Measurements from ENCODE around the gene PTPRC. TPM values are rescaled to one million over a fixed set of nuclear protein-coding genes. Genes with fewer than 3 reads are reported as not detected.

The PTPRC gene
- total RNA-seq, 2 experiments from 2014 or later: 458 to 564 TPM

DNA sequence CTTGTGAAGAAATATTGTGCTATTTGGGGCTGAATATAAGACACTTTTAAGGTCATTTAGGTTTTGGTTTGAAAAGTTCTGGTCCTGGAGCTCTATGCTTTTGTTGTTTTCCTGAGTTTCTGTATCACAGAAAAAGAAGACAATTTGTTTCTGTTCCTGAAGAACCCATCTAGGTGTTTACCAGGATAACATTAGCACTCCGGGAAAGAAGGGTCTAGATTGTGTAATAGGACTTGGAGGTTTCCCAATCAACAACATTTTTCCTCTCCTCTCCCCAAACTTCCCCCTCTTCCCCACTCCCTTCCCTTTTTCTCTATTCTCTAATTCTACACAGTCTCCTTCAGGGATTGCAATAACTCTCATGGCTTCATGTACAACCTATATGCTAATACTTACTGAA is 78.7 kb downstream of the PTPRC start:
- H3K4me3 Mint-ChIP-seq: no peak overlapping the region
- H3K9me3 Mint-ChIP-seq (ENCODE audit: low read depth): no peaks in the 10 kb centered on the region
- ChIA-PET POLR2A (no interaction called here), CTCF (interaction anchor here (1.3 kb wide), 1 partner anchor 27 kb away, joined by 3 read pairs; no protein-coding TSS in a partner anchor)
- H3K36me3 Mint-ChIP-seq (ENCODE audit: low read depth): peaks cover 61% of the 10 kb centered on the region
- no peak for DNase-seq
- intact Hi-C loops (cut with DNase I, micrococcal nuclease): no loop called here
- H3K4me1 Mint-ChIP-seq: peaks cover 35% of the 10 kb centered on the region
- ATAC-seq: no peak
- no peaks in the 10 kb centered on the region for H3K27me3 Mint-ChIP-seq
- H3K27ac Mint-ChIP-seq: peak overlapping the region; percentile 35

DNA sequence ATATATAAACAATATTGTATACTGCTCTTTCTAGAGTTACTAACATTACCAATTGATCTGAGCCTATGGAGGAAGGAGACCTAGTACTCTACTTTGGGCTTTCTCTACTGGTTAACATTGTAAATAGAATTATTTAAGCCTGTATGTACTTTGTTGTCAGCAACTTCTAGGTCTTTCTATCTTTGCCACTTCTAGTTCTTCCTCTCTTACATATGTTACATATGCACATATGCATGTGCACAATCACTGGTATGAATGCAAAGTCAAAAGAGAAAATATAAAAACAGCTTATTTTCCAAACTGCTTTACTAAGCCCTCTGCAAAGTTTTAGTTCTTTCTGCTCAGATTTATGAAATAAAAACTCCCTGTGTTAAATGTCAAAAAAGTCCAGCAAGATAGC is 84.3 kb downstream of the PTPRC start:
- POLR2A ChIA-PET: no interaction called here
- no peak overlapping the region for H3K27ac Mint-ChIP-seq
- CTCF ChIA-PET: interaction anchor here (0.6 to 1.8 kb wide), 2 partner anchors 10 to 57 kb away, joined by 3 to 4 read pairs; no protein-coding TSS in a partner anchor
- peaks cover 49% of the 10 kb centered on the region for H3K4me1 Mint-ChIP-seq
- H3K36me3 Mint-ChIP-seq (ENCODE audit: low read depth): peaks cover 63% of the 10 kb centered on the region
- no peak overlapping the region for H3K4me3 Mint-ChIP-seq
- intact Hi-C loops (cut with DNase I, micrococcal nuclease): no loop called here
- H3K9me3 Mint-ChIP-seq (ENCODE audit: low read depth): no peaks in the 10 kb centered on the region
- ATAC-seq (no peak), DNase-seq (no peak)
- H3K27me3 Mint-ChIP-seq: no peaks in the 10 kb centered on the region

DNA sequence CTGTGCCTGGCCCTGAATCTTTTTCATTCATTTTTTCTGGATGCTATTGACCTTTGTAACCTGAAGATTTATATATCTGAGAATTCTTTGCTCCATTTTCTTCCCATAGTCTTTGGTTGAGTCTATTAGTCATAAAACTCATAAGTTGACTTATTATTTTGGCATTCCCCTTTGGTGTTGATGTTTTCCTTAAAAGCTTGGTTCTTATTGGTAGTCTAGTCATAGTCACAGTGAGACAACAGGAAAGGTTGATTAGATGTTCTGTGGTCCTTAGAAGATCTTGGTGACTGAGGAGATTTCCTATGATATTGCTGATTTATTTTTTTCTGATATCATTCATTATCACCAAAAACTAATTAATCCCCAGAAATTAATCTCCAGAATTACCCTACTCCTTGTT is 86.2 kb downstream of the PTPRC start:
- intact Hi-C loops (cut with DNase I, micrococcal nuclease): loop anchor here in 1 of 2 experiments (2.0 kb wide), 1 partner anchor 16 kb away; no protein-coding TSS in a partner anchor
- CTCF ChIA-PET: no interaction called here

DNA sequence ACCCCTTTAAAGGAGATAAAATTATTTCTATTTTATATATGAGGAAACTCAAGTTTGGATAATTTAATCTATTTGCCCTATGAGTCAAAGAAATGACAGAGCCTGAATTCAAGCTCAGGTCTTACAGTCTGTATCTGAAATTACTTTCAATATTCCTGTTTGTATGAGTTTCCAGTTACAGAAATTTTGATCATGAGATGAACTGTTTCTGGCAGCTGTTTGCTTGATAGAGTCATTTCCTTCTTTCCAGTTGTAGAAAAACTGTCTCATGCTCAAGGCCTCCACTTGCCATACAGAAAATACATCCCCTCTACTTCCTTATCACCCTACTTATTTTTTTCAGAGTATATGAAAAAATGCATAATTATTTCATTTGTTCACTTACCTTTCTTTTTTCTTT is 87.6 kb downstream of the PTPRC start:
- peak overlapping the region; percentile 60 for H3K27ac Mint-ChIP-seq
- ChIA-PET CTCF (interaction anchor here (0.8 to 1.6 kb wide), 2 partner anchors 22 to 24 kb away, joined by 3 to 4 read pairs; no protein-coding TSS in a partner anchor), POLR2A (interaction anchor here (0.6 kb wide), 1 partner anchor 69 kb away, joined by 3 read pairs; no protein-coding TSS in a partner anchor)
- H3K27me3 Mint-ChIP-seq: no peaks in the 10 kb centered on the region
- peaks cover 65% of the 10 kb centered on the region for H3K4me1 Mint-ChIP-seq
- H3K9me3 Mint-ChIP-seq (ENCODE audit: low read depth): no peaks in the 10 kb centered on the region
- no peak overlapping the region for H3K4me3 Mint-ChIP-seq
- DNase-seq: no peak
- peaks cover 70% of the 10 kb centered on the region for H3K36me3 Mint-ChIP-seq (ENCODE audit: low read depth)
- ATAC-seq: peak; percentile 80
- intact Hi-C loops (cut with DNase I, micrococcal nuclease): loop anchor here in 1 of 2 experiments (1.0 kb wide), 1 partner anchor 8 kb away; no protein-coding TSS in a partner anchor

More for the DNA sequence above, 86.2 kb downstream of the PTPRC start:
- Mint-ChIP-seq H3K27me3 (no peaks in the 10 kb centered on the region), H3K36me3 (ENCODE audit: low read depth) (peaks cover 65% of the 10 kb centered on the region), H3K4me3 (no peak overlapping the region), H3K4me1 (peaks cover 60% of the 10 kb centered on the region), H3K27ac (peak overlapping the region; percentile 68), H3K9me3 (ENCODE audit: low read depth) (no peaks in the 10 kb centered on the region)
- DNase-seq (no peak), ATAC-seq (no peak)
- POLR2A ChIA-PET: no interaction called here

DNA sequence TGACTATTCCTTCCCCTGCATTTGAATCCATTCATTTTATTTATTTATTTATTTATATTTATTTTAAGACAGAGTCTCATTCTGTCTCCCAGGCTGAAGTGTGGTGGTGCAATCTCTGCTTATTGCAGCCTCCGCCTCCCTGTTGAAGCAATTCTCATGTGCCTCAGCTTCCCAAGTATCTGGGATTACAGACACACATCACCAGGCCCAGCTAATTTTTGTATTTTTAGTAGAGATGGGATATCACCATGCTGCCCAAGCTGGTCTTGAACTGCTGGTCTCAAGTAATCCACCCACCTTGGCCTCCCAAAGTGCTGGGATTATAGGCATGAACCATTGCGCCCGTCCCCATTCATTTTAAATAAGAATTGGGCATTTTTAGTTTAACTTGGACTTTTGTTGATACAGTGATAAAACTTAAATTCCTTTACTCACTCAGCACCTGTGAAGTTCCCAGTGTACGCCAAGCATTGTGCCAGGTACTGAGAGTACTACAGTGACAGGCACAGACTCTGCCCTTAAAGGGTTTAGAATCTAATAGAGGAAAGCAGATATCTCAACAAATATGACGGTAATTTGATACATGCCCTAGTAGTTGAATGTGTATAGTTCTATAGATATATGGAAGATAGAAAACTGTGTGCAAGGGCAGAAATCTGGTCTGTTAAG is 90.5 kb downstream of the PTPRC start:
- intact Hi-C loops (cut with DNase I, micrococcal nuclease): no loop called here
- H3K27ac Mint-ChIP-seq: peak overlapping the region; percentile 49
- no peaks in the 10 kb centered on the region for H3K27me3 Mint-ChIP-seq
- no peak for DNase-seq
- ChIA-PET CTCF (interaction anchor here (0.7 kb wide), 1 partner anchor 469 kb away, joined by 3 read pairs; no protein-coding TSS in a partner anchor), POLR2A (no interaction called here)
- peaks cover 74% of the 10 kb centered on the region for H3K36me3 Mint-ChIP-seq (ENCODE audit: low read depth)
- ATAC-seq: no peak
- peaks cover 75% of the 10 kb centered on the region for H3K4me1 Mint-ChIP-seq
- no peak overlapping the region for H3K4me3 Mint-ChIP-seq
- H3K9me3 Mint-ChIP-seq (ENCODE audit: low read depth): no peaks in the 10 kb centered on the region

DNA sequence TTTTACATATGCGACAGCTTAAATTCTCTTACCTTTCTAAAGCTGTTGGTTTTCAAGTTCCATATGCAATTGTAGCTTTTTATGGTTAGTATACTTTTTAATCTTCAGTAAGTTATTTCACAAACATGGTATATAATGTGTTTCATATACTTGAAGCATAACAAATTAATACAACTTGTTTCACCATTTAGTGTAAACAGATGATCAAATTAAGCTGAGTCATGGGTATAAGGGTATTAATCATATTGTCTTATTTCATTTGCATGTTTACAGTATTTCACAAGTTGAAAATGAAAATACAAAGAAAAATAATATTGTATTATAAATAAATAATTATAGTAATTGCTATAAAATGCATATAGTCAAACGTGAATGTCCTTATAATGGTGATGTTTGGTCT is 92.1 kb downstream of the PTPRC start:
- CTCF ChIA-PET: interaction anchor here (0.8 kb wide), 1 partner anchor 110 kb away, joined by 3 read pairs; no protein-coding TSS in a partner anchor
- no peak for ATAC-seq
- H3K4me1 Mint-ChIP-seq: peaks cover 68% of the 10 kb centered on the region
- peaks cover 3% of the 10 kb centered on the region for H3K9me3 Mint-ChIP-seq (ENCODE audit: low read depth)
- intact Hi-C loops (cut with DNase I, micrococcal nuclease): loop anchor here (5.0 kb wide), 3 partner anchors 34 to 209 kb away; no protein-coding TSS in a partner anchor
- H3K27me3 Mint-ChIP-seq: no peaks in the 10 kb centered on the region
- peaks cover 66% of the 10 kb centered on the region for H3K36me3 Mint-ChIP-seq (ENCODE audit: low read depth)
- H3K4me3 Mint-ChIP-seq: no peak overlapping the region
- POLR2A ChIA-PET: interaction anchor here (0.6 to 0.7 kb wide), 2 partner anchors 181 to 198 kb away, joined by 3 to 4 read pairs; no protein-coding TSS in a partner anchor
- no peak for DNase-seq
- H3K27ac Mint-ChIP-seq: no peak overlapping the region

DNA sequence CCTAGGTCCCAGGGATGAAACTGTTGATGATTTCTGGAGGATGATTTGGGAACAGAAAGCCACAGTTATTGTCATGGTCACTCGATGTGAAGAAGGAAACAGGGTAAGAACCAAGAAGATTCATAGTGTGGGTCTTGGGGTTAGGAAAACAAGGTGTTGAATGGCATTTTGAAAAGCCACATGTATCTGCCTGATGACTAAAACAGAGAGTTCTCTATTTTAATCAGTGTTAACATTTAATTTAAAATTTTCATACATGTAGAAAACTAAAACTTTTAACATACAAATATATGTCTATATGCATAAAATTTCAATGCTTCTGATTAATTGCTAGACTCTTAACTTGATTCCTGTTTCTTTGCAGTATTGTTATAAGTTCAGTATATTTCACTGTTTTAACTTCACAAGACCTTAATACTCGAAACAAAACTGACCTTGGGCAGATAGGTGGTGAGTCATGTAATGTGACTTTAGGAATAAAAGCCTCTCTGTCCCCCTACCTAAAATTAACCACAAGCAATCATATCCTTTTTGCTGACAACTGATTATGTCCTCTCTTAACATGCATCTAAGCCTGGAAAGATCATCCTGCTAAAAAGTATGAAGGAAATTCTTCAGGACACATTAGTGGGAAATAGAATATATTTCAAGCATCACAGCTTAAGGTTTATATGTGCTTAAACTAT is 95.6 kb downstream of the PTPRC start:
- Mint-ChIP-seq H3K4me1 (peaks cover 73% of the 10 kb centered on the region), H3K27me3 (no peaks in the 10 kb centered on the region), H3K27ac (peak overlapping the region; percentile 42), H3K36me3 (ENCODE audit: low read depth) (peaks cover 73% of the 10 kb centered on the region), H3K9me3 (ENCODE audit: low read depth) (peaks cover 12% of the 10 kb centered on the region), H3K4me3 (peak overlapping the region; percentile 1)
- intact Hi-C loops (cut with DNase I, micrococcal nuclease): loop anchor here (1.0 to 5.0 kb wide), 6 partner anchors 8 to 212 kb away; no protein-coding TSS in a partner anchor
- peak; percentile 85 for ATAC-seq
- POLR2A ChIA-PET: no interaction called here
- CTCF ChIA-PET: interaction anchor here (0.6 to 1.3 kb wide), 2 partner anchors 11 to 1678 kb away, joined by 3 read pairs; no protein-coding TSS in a partner anchor
- DNase-seq: no peak

DNA sequence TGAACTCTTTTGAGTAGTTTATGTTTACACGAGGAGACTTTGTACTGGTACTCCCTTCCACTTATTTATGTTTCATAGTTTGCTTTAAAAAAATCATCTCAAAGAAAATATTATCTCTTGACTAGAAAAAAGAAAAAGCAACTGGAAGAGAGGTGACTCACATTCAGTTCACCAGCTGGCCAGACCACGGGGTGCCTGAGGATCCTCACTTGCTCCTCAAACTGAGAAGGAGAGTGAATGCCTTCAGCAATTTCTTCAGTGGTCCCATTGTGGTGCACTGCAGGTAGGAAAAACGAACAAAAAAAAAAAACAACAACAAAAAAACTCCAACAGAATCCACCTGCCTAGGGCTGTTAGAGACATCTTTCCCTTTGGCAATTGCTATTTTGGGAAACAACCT is 102.9 kb downstream of the PTPRC start:
- peak; percentile 30 for DNase-seq
- Mint-ChIP-seq H3K9me3 (ENCODE audit: low read depth) (peaks cover 5% of the 10 kb centered on the region), H3K27me3 (no peaks in the 10 kb centered on the region), H3K4me3 (no peak overlapping the region), H3K27ac (no peak overlapping the region), H3K4me1 (peaks cover 55% of the 10 kb centered on the region), H3K36me3 (ENCODE audit: low read depth) (peaks cover 61% of the 10 kb centered on the region)
- POLR2A ChIA-PET: interaction anchor here (0.7 kb wide), 1 partner anchor 478 kb away, joined by 5 read pairs; no protein-coding TSS in a partner anchor
- CTCF ChIA-PET: interaction anchor here (1.5 to 1.7 kb wide), 2 partner anchors 10 to 14 kb away, joined by 4 to 7 read pairs; no protein-coding TSS in a partner anchor
- intact Hi-C loops (cut with DNase I, micrococcal nuclease): loop anchor here in 1 of 2 experiments (5.0 kb wide), 1 partner anchor 34 kb away; no protein-coding TSS in a partner anchor
- no peak for ATAC-seq

DNA sequence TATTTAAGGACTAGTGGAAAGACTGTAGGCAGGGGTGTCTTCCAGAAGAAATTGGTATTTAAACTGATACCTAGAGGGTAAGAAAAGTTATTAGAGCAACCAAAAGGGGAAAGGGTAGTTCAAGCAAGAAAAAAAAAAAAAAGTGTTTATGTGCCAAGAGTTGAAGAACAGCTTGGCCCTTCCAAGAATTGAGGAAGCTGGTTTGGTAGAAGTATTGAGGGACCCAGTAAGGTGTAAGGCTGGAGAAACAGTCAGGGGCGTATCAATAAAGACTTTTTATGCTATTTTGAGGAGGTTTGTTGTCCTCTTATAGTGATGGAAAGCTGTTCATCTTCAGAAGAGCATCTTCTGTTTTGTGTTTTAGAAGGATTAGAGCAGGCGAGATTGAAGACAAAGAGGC is 108.3 kb downstream of the PTPRC start:
- DNase-seq (no peak), ATAC-seq (no peak)
- H3K4me3 Mint-ChIP-seq: no peak overlapping the region
- H3K27ac Mint-ChIP-seq: no peak overlapping the region
- ChIA-PET CTCF (interaction anchor here (1.2 kb wide), 1 partner anchor 13 kb away, joined by 3 read pairs; no protein-coding TSS in a partner anchor), POLR2A (no interaction called here)
- peaks cover 38% of the 10 kb centered on the region for H3K36me3 Mint-ChIP-seq (ENCODE audit: low read depth)
- no peaks in the 10 kb centered on the region for H3K27me3 Mint-ChIP-seq
- intact Hi-C loops (cut with DNase I, micrococcal nuclease): no loop called here
- H3K4me1 Mint-ChIP-seq: peaks cover 22% of the 10 kb centered on the region
- H3K9me3 Mint-ChIP-seq (ENCODE audit: low read depth): no peaks in the 10 kb centered on the region

DNA sequence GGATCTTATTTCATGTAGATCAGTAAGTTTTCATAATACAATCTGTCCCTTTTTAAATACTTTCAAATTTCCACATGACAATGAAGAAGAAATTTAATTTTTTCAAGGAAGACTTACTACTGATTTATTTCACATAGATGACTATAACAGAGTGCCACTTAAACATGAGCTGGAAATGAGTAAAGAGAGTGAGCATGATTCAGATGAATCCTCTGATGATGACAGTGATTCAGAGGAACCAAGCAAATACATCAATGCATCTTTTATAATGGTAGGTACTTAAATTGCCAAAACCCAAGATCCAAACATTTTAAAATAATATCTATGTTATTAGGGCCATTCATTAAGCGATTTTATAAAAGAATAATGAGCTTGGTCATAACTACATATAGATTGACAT is 110.4 kb downstream of the PTPRC start:
- Mint-ChIP-seq H3K9me3 (ENCODE audit: low read depth) (no peaks in the 10 kb centered on the region), H3K27me3 (no peaks in the 10 kb centered on the region), H3K27ac (peak overlapping the region; percentile 40), H3K36me3 (ENCODE audit: low read depth) (peaks cover 39% of the 10 kb centered on the region), H3K4me1 (peaks cover 15% of the 10 kb centered on the region), H3K4me3 (no peak overlapping the region)
- ATAC-seq (peak; percentile 83), DNase-seq (no peak)
- intact Hi-C loops (cut with DNase I, micrococcal nuclease): loop anchor here in 1 of 2 experiments (1.0 kb wide), 1 partner anchor 15 kb away; no protein-coding TSS in a partner anchor
- ChIA-PET CTCF (interaction anchor here (1.1 to 2.0 kb wide), 4 partner anchors 13 to 364 kb away, joined by 3 to 8 read pairs (median 4); no protein-coding TSS in a partner anchor), POLR2A (no interaction called here)

DNA sequence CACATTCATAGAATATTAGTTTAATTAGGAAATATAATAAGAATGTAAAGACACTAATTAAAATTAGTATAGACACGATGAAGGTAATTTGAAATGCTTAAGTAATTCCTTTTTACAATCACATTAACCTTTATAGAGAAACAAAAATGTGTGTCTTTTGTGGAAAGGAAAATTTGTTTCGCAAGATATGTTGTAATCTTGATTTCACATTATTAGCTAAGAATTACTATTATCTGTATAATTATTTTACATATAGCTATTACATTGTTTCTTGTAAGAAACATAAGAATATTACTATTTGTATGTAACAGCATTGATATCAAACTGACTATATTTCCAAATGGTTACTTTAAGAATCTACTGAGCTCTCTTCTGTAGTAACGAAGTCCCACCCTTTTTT is 111.2 kb downstream of the PTPRC start:
- Mint-ChIP-seq H3K27me3 (no peaks in the 10 kb centered on the region), H3K27ac (no peak overlapping the region), H3K4me1 (peaks cover 15% of the 10 kb centered on the region), H3K9me3 (ENCODE audit: low read depth) (no peaks in the 10 kb centered on the region), H3K4me3 (no peak overlapping the region), H3K36me3 (ENCODE audit: low read depth) (peaks cover 45% of the 10 kb centered on the region)
- ChIA-PET POLR2A (no interaction called here), CTCF (interaction anchor here (0.9 to 2.0 kb wide), 7 partner anchors 9 to 594 kb away, joined by 3 to 8 read pairs (median 4); no protein-coding TSS in a partner anchor)
- DNase-seq (no peak), ATAC-seq (no peak)
- intact Hi-C loops (cut with DNase I, micrococcal nuclease): no loop called here
